CD4-positive, alpha-beta T cell (primary cell): Measurements from ENCODE around the gene OR1Q1. TPM values are rescaled to one million over a fixed set of nuclear protein-coding genes. Genes with fewer than 3 reads are reported as not detected.
"Not testable (repeated sequence)": the region's sequence is repeated elsewhere in the genome, so short reads cannot be mapped to it uniquely, and the experiment has no call there.

ENCODE experiments used
- ATAC-seq: fragments of 200-7000 bp; cut with Tn5 transposase; one replicate; pipeline ENCODE4 v1.10.0; 2022; ENCODE audit warnings: mild to moderate bottlenecking; ENCODE audit not compliant: poor library complexity
- CTCF ChIA-PET: fragments of 350-600 bp; sonication (Branson Sonifier 250); formaldehyde crosslinking; loops from one replicate; lab custom pipeline; 2021; ENCODE audit warnings: antibody characterized with exemption, inconsistent platforms; lab: Charles Lee
- POLR2A ChIA-PET: fragments of 350-600 bp; sonication (Branson Sonifier 250); formaldehyde crosslinking; loops from one replicate; lab custom pipeline; 2021; ENCODE audit warnings: antibody characterized with exemption, inconsistent platforms; lab: Charles Lee
- DNase-seq, 14 experiments: peaks; one replicate each; pipeline ENCODE4 v3.0.0-alpha.2; 2013 to 2020; ENCODE audit warnings: mixed read lengths in 2 of 14
- H3K27ac ChIP-seq, 2 donors: one replicate each; pipeline versions ENCODE4 v1.5.1 to v1.7.0; 2013; ENCODE audit warnings: low read length in 2 of 2, low read depth in 1 of 2, mild to moderate bottlenecking in 1 of 2
- H3K27me3 ChIP-seq, 2 experiments: 1 replicate in 1 of 2; 2 replicates in 1 of 2; pipeline versions ENCODE4 v1.6.1 to v1.7.0; 2013; ENCODE audit warnings: low read length in 2 of 2, control low read depth in 1 of 2, mild to moderate bottlenecking in 1 of 2, moderate library complexity in 1 of 2; ENCODE audit not compliant: insufficient read depth in 2 of 2, control insufficient read depth in 1 of 2
- H3K36me3 ChIP-seq: one replicate; pipeline ENCODE4 v1.6.1; 2013; ENCODE audit warnings: low read length, control low read depth; ENCODE audit not compliant: insufficient read depth
- H3K4me1 ChIP-seq: one replicate; pipeline ENCODE4 v1.6.1; 2013; ENCODE audit warnings: low read length, control low read depth; ENCODE audit not compliant: insufficient read depth
- H3K4me3 ChIP-seq: one replicate; pipeline ENCODE4 v1.5.1; 2013; ENCODE audit warnings: mild to moderate bottlenecking, low read length, moderate library complexity
- H3K9me3 ChIP-seq, 2 experiments: 1 replicate in 1 of 2; 2 replicates in 1 of 2; pipeline versions ENCODE4 v1.6.1 to v1.7.0; 2013; ENCODE audit warnings: low read length in 2 of 2, mild to moderate bottlenecking in 2 of 2, control low read depth in 1 of 2, moderate library complexity in 1 of 2; ENCODE audit not compliant: control insufficient read depth in 1 of 2, insufficient read depth in 1 of 2
- H3K27ac Mint-ChIP-seq: one replicate; pipeline ENCODE4 v1.8.0; 2020; ENCODE audit warnings: mixed read lengths
- H3K27me3 Mint-ChIP-seq: one replicate; pipeline ENCODE4 v1.8.0; 2021; ENCODE audit warnings: mixed read lengths
- H3K36me3 Mint-ChIP-seq: one replicate; pipeline ENCODE4 v1.8.0; 2021; ENCODE audit warnings: low read depth, mixed read lengths
- H3K4me1 Mint-ChIP-seq: one replicate; pipeline ENCODE4 v1.8.0; 2021; ENCODE audit warnings: low read depth, mixed read lengths
- H3K4me3 Mint-ChIP-seq: one replicate; pipeline ENCODE4 v1.8.0; 2020; ENCODE audit warnings: mild to moderate bottlenecking, mixed read lengths
- H3K9me3 Mint-ChIP-seq: one replicate; pipeline ENCODE4 v1.8.0; 2020; ENCODE audit warnings: mixed read lengths
- intact Hi-C, 2 experiments: fragments of 100-400 bp; cut with DNase I in 1 of 2; cut with micrococcal nuclease in 1 of 2; formaldehyde crosslinking; loops; one replicate each; pipeline versions ENCODE4 v1.15.1 to v1.9.0; 2023 to 2025; cut with DNase I, micrococcal nuclease
- total RNA-seq, 174 experiments: library from RNA in 2 of 174; stranded (reverse) in 2 of 174; gene quantifications; one replicate each; pipeline ENCODE4 v1.2.3 and lab custom pipeline; 2021 to 2026
- TF ChIP-seq, protein P1 (sequence below): fragments of 200-600 bp; IDR thresholded peaks from one replicate; pipeline ENCODE4 v1.8.0; 2022; ENCODE audit warnings: antibody characterized with exemption, mild to moderate bottlenecking

OR1Q1 gene
- total RNA-seq, 2 experiments from 2014 or later = not detected

DNA sequence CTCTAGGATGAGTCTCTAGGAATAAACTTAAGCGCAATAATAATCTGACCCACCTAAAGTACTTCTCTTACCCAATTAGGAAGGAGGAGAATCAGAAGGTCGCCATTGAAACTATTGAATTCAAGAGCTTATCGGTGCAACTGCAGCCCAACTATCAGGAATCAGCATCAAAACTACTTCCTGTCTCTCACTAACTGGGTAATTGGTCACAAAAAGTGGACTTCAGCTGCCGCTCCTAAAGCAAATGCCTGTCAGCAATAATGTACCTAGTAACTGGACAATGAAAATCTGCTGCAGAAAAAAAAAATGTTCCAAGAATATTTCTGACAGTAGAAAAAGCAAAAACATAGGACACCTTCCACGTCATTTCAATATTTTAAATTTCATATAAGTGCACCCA, 34.7 kb upstream of the OR1Q1 start:
- TF ChIP-seq, protein P1, sequence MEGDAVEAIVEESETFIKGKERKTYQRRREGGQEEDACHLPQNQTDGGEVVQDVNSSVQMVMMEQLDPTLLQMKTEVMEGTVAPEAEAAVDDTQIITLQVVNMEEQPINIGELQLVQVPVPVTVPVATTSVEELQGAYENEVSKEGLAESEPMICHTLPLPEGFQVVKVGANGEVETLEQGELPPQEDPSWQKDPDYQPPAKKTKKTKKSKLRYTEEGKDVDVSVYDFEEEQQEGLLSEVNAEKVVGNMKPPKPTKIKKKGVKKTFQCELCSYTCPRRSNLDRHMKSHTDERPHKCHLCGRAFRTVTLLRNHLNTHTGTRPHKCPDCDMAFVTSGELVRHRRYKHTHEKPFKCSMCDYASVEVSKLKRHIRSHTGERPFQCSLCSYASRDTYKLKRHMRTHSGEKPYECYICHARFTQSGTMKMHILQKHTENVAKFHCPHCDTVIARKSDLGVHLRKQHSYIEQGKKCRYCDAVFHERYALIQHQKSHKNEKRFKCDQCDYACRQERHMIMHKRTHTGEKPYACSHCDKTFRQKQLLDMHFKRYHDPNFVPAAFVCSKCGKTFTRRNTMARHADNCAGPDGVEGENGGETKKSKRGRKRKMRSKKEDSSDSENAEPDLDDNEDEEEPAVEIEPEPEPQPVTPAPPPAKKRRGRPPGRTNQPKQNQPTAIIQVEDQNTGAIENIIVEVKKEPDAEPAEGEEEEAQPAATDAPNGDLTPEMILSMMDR = no peak
- Mint-ChIP-seq H3K27me3 (peaks cover 13% of the 10 kb centered on the region), H3K4me3 (no peak overlapping the region), H3K27ac (no peak overlapping the region), H3K9me3 (no peaks in the 10 kb centered on the region), H3K36me3 (no peaks in the 10 kb centered on the region), H3K4me1 (no peaks in the 10 kb centered on the region)
- ChIA-PET CTCF (no interaction called here), POLR2A (no interaction called here)
- Histone ChIP-seq H3K9me3 (peaks cover 0 to 4% of the 10 kb centered on the region in 2 experiments), H3K36me3 (no peaks in the 10 kb centered on the region), H3K4me1 (no peaks in the 10 kb centered on the region), H3K4me3 (no peak overlapping the region), H3K27me3 (no peaks in the 10 kb centered on the region), H3K27ac (no peak overlapping the region)
- DNase-seq = no peak
- intact Hi-C loops = no loop called here
- no peak for ATAC-seq

DNA sequence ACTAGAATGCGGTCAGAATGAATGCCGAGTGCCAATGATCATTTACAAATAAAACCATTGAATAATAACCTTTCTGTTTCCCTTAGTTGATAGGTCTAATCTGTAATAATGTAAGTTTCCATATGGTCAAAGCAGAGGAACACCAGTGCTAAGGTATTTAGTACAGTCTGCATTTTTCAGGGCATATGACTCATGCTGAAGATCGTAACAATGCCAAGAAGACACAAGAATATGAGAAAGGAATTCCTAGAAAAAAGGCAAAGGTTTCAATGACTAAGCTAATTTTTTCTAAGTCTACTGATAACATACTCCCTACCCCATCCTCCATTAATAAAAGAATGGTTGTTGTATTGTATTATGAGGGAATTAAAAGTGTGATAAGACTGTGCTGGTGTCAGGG, 34.2 kb upstream of the OR1Q1 start:
- no peak overlapping the region for H3K4me3 Mint-ChIP-seq
- no peaks in the 10 kb centered on the region for H3K9me3 Mint-ChIP-seq
- H3K27me3 Mint-ChIP-seq = peaks cover 15% of the 10 kb centered on the region
- DNase-seq (no peak), ATAC-seq (no peak)
- H3K4me3 ChIP-seq = no peak overlapping the region
- no peak overlapping the region for H3K27ac ChIP-seq
- H3K36me3 ChIP-seq = no peaks in the 10 kb centered on the region
- H3K27me3 ChIP-seq = no peaks in the 10 kb centered on the region
- TF ChIP-seq, protein P1 = no peak
- intact Hi-C loops = no loop called here
- no peaks in the 10 kb centered on the region for H3K4me1 Mint-ChIP-seq
- ChIA-PET CTCF (no interaction called here), POLR2A (no interaction called here)
- H3K36me3 Mint-ChIP-seq = no peaks in the 10 kb centered on the region
- no peaks in the 10 kb centered on the region for H3K4me1 ChIP-seq
- peaks cover 0 to 4% of the 10 kb centered on the region in 2 experiments for H3K9me3 ChIP-seq
- no peak overlapping the region for H3K27ac Mint-ChIP-seq

DNA sequence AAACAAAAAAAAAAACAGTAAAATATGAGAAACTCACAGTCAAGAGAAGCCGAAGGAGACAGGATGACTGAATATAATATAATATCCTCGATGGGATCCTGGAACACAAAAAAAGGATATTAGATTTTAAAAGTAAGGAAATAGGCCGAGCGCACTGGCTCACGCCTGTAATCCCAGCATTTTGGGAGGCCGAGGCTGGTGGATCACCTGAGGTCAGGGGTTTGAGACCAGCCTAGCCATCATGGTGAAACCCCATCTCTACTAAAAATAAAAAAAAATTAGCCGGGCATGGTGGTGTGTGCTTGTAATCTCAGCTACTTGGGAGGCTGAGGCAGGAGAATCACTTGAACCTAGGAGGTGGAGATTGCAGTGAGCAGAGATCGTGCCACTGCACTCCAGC, 31.3 kb upstream of the OR1Q1 start, which contains the start of gene OR1L8:
Gene OR1L8 (minus strand): TSS at position 101 of the 400 bp plus-strand sequence. CDS start 14,907 bp downstream, outside the sequence.
- H3K27me3 Mint-ChIP-seq = peaks cover 15% of the 10 kb centered on the region

DNA sequence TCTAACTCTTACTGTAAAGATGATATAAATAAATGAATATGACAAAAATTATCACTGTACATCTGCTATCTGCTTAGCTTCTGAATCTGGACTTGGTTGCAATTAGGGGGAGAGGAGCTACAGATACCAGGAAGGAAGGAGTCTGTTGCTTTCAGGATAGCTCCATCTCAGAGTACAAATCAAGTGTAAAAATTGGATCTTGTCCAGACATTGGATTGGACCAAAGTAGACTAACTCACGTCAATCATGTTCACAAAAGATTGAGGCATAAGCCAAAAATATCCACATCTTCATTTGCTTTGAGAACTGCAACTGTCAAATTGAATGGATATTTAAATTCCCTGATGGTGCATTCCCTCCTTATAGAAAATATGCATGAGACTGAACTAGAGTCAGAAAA, 8.8 kb upstream of the OR1Q1 start:
- POLR2A ChIA-PET = no interaction called here
- no peak overlapping the region for H3K27ac ChIP-seq
- intact Hi-C loops = no loop called here
- H3K4me3 Mint-ChIP-seq = no peak overlapping the region
- no peaks in the 10 kb centered on the region for H3K4me1 ChIP-seq
- DNase-seq = no peak
- H3K36me3 Mint-ChIP-seq = no peaks in the 10 kb centered on the region
- CTCF ChIA-PET = no interaction called here
- peaks cover 21% of the 10 kb centered on the region for H3K27me3 Mint-ChIP-seq
- TF ChIP-seq, protein P1 = no peak
- no peak overlapping the region for H3K27ac Mint-ChIP-seq
- no peaks in the 10 kb centered on the region for H3K36me3 ChIP-seq
- H3K9me3 Mint-ChIP-seq = peaks cover 3% of the 10 kb centered on the region
- H3K4me3 ChIP-seq = no peak overlapping the region
- peaks cover 3 to 12% of the 10 kb centered on the region in 2 experiments for H3K27me3 ChIP-seq
- peaks cover 3% of the 10 kb centered on the region in 2 experiments for H3K9me3 ChIP-seq
- H3K4me1 Mint-ChIP-seq = no peaks in the 10 kb centered on the region
- ATAC-seq = no peak

More for the DNA sequence above, 31.3 kb upstream of the OR1Q1 start, which contains the start of gene OR1L8:
- H3K9me3 ChIP-seq, H3K27ac Mint-ChIP-seq, CTCF ChIA-PET, H3K27me3 ChIP-seq, intact Hi-C loops, H3K4me1 ChIP-seq, H3K4me1 Mint-ChIP-seq, H3K27ac ChIP-seq, H3K36me3 Mint-ChIP-seq, H3K36me3 ChIP-seq, POLR2A ChIA-PET, ATAC-seq, H3K4me3 ChIP-seq, H3K9me3 Mint-ChIP-seq, DNase-seq, H3K4me3 Mint-ChIP-seq: not testable (repeated sequence)
